WTC11 (cell line): ENCODE measurements around the gene JCHAIN. TPM values are rescaled to one million over a fixed set of nuclear protein-coding genes. Genes with fewer than 3 reads are reported as not detected.

Experiments
- ATAC-seq: fragments of 200-7000 bp; cut with Tn5 transposase; 2 replicates; pipeline ENCODE4 v1.10.0; 2021; ENCODE audit warnings: mild to moderate bottlenecking, moderate library complexity
- CTCF ChIA-PET: fragments of 300-600 bp; sonication (Branson Sonifier 250); formaldehyde crosslinking; loops from one replicate; lab custom pipeline; 2021; ENCODE audit warnings: antibody characterized with exemption; lab: Charles Lee
- POLR2A ChIA-PET: fragments of 350-600 bp; sonication (Branson Sonifier 250); formaldehyde crosslinking; loops from one replicate; lab custom pipeline; 2021; ENCODE audit warnings: antibody characterized with exemption; lab: Charles Lee
- DNase-seq: peaks from one replicate; pipeline ENCODE4 v3.0.0; 2021; ENCODE audit warnings: low spot score
- H3K27ac Mint-ChIP-seq: 2 replicates; pipeline ENCODE4 v1.8.0; 2021; ENCODE audit warnings: mixed read lengths
- H3K27me3 Mint-ChIP-seq: 2 replicates; pipeline ENCODE4 v1.8.0; 2021; ENCODE audit warnings: low read depth, mild to moderate bottlenecking, moderate library complexity, mixed read lengths
- H3K36me3 Mint-ChIP-seq: 2 replicates; pipeline ENCODE4 v1.8.0; 2021; ENCODE audit warnings: mixed read lengths
- H3K4me1 Mint-ChIP-seq: 2 replicates; pipeline ENCODE4 v1.8.0; 2022; ENCODE audit warnings: mixed read lengths
- H3K4me3 Mint-ChIP-seq: 2 replicates; pipeline ENCODE4 v1.8.0; 2021; ENCODE audit warnings: mild to moderate bottlenecking, moderate library complexity, mixed read lengths
- H3K9me3 Mint-ChIP-seq: 2 replicates; pipeline ENCODE4 v1.8.0; 2021; ENCODE audit warnings: mixed read lengths
- CREB1 ChIP-seq: sonication (generic); formaldehyde crosslinking; IDR thresholded peaks from 2 replicates; pipeline ENCODE4 v1.8.0; 2023; ENCODE audit warnings: mild to moderate bottlenecking, missing genetic modification reagents
- ELF4 ChIP-seq: sonication (generic); formaldehyde crosslinking; IDR thresholded peaks from 2 replicates; pipeline ENCODE4 v1.8.1; 2022; ENCODE audit warnings: low read depth, mild to moderate bottlenecking, moderate library complexity, missing genetic modification reagents
- GABPB1 ChIP-seq: sonication (generic); formaldehyde crosslinking; IDR thresholded peaks from 2 replicates; pipeline ENCODE4 v1.8.1; 2023; ENCODE audit warnings: mild to moderate bottlenecking, missing genetic modification reagents
- MYBL2 ChIP-seq: sonication (generic); formaldehyde crosslinking; IDR thresholded peaks from 2 replicates; pipeline ENCODE4 v1.8.1; 2023; ENCODE audit warnings: mild to moderate bottlenecking, moderate library complexity, missing genetic modification reagents
- ZNF317 ChIP-seq: sonication (generic); formaldehyde crosslinking; IDR thresholded peaks from 2 replicates; pipeline ENCODE4 v1.8.1; 2023; ENCODE audit warnings: low read depth, mild to moderate bottlenecking, moderate library complexity, missing genetic modification reagents, borderline replicate concordance
- ZNF416 ChIP-seq: fragments of 250-450 bp; sonication (Bioruptor Pico); IDR thresholded peaks from 2 replicates; pipeline ENCODE4 v1.9.0; 2021; ENCODE audit warnings: mild to moderate bottlenecking, inconsistent platforms
- total RNA-seq: library from RNA; stranded (reverse); gene quantifications from 3 replicates; pipeline ENCODE4 v1.2.3, GENCODE V29; 2021
- TF ChIP-seq, protein P1 (sequence below): sonication (generic); formaldehyde crosslinking; IDR thresholded peaks from 2 replicates; pipeline ENCODE4 v1.8.0; 2022; ENCODE audit warnings: mild to moderate bottlenecking, missing genetic modification reagents
- TF ChIP-seq, protein P2 (sequence below): fragments of 250-450 bp; sonication (Bioruptor Pico); conservative IDR thresholded peaks from 2 replicates; pipeline ENCODE4 v1.9.0; 2021; ENCODE audit warnings: mild to moderate bottlenecking
- TF ChIP-seq, protein P3 (sequence below): sonication (generic); formaldehyde crosslinking; IDR thresholded peaks from 2 replicates; pipeline ENCODE4 v1.8.1; 2023; ENCODE audit warnings: mild to moderate bottlenecking, missing genetic modification reagents, moderate library complexity
- TF ChIP-seq, protein P4 (sequence below): sonication (generic); formaldehyde crosslinking; IDR thresholded peaks from 2 replicates; pipeline ENCODE4 v1.8.0; 2023; ENCODE audit warnings: missing genetic modification reagents
- TF ChIP-seq, protein P5 (sequence below): fragments of 250-450 bp; sonication (Bioruptor Pico); IDR thresholded peaks from 2 replicates; pipeline ENCODE4 v2.1.2; 2022; ENCODE audit warnings: mild to moderate bottlenecking, moderate library complexity
- TF ChIP-seq, protein P6 (sequence below): fragments of 250-450 bp; sonication (Bioruptor Pico); IDR thresholded peaks from 2 replicates; pipeline ENCODE4 v1.9.0; 2021; ENCODE audit warnings: mild to moderate bottlenecking

Gene JCHAIN
- total RNA-seq, 1 experiment from 2014 or later = 0.68 TPM

DNA sequence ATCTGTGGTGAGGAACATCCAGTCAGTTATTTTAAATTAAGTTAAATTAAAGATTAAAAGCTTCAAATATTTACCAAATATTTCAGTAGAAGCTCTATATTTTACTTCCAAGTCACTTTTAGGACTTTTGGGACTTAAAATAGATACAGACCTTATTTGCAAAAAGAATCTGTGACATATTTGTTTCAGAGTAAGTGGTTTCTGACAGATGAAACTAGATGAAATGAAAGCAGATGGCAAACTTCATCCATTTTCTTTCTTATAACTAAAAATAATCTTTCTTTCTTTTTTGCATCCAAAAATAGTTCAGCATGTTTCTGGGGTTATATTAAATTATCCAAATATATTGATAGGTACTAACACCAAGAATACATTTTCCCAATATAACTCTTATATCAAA, 15.4 kb upstream of the JCHAIN start:
- CTCF ChIA-PET = no interaction called here
- Mint-ChIP-seq H3K27ac (no peak overlapping the region), H3K36me3 (no peaks in the 10 kb centered on the region), H3K4me3 (no peak overlapping the region), H3K4me1 (no peaks in the 10 kb centered on the region), H3K27me3 (0 out of 2 replicates have a peak, but pooled peaks cover 3% of the 10 kb centered on the region), H3K9me3 (no peaks in the 10 kb centered on the region)
- no peak for DNase-seq
- ATAC-seq = no peak
- TF ChIP-seq GABPB1 (no peak), CREB1 (CRISPR knock-in tag) (no peak), MYBL2 (no peak), ZNF416 (CRISPR knock-in tag) (no peak)
- TF ChIP-seq, protein P1, sequence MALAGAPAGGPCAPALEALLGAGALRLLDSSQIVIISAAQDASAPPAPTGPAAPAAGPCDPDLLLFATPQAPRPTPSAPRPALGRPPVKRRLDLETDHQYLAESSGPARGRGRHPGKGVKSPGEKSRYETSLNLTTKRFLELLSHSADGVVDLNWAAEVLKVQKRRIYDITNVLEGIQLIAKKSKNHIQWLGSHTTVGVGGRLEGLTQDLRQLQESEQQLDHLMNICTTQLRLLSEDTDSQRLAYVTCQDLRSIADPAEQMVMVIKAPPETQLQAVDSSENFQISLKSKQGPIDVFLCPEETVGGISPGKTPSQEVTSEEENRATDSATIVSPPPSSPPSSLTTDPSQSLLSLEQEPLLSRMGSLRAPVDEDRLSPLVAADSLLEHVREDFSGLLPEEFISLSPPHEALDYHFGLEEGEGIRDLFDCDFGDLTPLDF (CRISPR knock-in tag) = no peak
- TF ChIP-seq, protein P2, sequence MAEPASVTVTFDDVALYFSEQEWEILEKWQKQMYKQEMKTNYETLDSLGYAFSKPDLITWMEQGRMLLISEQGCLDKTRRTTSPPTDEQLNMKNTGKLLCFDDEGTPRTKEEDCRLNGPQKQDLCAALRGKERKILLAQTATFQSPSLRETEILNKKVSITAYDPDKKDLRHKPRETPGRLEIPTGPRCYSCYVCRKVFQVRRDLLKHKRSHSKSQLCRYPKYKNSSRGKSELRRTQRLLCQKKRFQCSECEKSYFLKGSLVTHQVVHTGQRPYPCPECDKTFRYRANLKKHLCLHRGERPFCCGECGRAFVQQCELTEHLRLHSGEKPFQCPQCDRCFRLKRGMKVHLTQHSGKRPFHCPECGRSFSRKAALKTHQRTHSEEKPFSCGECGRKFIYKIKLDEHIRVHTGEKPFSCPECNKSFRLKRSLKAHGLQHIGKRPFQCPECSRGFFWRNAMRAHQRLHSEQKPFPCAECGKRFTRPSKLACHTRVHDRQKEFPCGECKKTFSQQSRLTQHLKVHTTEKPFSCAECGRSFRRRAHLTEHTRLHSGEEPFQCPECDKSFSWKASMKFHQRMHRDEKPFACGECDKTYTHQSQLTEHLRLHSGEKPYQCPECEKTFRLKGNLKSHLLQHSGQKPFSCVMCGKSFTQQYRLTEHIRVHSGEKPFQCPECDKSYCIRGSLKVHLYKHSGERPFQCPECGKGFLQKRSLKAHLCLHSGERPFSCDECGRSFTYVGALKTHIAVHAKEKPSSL (CRISPR knock-in tag) = no peak
- TF ChIP-seq, protein P3, sequence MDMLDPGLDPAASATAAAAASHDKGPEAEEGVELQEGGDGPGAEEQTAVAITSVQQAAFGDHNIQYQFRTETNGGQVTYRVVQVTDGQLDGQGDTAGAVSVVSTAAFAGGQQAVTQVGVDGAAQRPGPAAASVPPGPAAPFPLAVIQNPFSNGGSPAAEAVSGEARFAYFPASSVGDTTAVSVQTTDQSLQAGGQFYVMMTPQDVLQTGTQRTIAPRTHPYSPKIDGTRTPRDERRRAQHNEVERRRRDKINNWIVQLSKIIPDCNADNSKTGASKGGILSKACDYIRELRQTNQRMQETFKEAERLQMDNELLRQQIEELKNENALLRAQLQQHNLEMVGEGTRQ (CRISPR knock-in tag) = no peak
- POLR2A ChIA-PET = interaction anchor here (0.6 kb wide), 1 partner anchor 14 kb away, joined by 5 read pairs; no protein-coding TSS in a partner anchor

DNA sequence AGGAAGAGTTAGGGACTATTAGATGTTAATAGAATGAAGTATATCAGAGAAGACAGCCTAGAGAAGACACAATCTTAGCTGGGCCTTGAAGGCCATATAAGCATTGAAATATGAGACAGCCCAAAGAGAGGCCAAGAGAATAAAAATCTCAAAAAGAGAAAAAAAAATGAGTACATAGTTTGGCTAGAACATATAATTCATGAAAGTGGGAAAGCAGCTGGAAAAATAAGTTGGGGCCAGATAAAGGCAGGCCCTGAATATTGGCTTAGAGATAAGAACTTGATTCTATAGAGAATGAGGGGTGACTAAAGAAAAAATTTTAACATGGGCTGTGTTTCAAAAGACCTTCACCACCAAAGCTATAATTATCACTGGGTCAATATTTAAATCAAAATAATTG, 14.6 kb upstream of the JCHAIN start:
- DNase-seq (no peak), ATAC-seq (no peak)
- Mint-ChIP-seq H3K27me3 (0 out of 2 replicates have a peak, but pooled peaks cover 3% of the 10 kb centered on the region), H3K9me3 (no peaks in the 10 kb centered on the region), H3K27ac (no peak overlapping the region), H3K4me3 (no peak overlapping the region), H3K36me3 (no peaks in the 10 kb centered on the region), H3K4me1 (no peaks in the 10 kb centered on the region)
- CTCF ChIA-PET = interaction anchor here (1.4 kb wide), 1 partner anchor 79 kb away, joined by 3 read pairs; no protein-coding TSS in a partner anchor
- POLR2A ChIA-PET = no interaction called here
- TF ChIP-seq, protein P4, sequence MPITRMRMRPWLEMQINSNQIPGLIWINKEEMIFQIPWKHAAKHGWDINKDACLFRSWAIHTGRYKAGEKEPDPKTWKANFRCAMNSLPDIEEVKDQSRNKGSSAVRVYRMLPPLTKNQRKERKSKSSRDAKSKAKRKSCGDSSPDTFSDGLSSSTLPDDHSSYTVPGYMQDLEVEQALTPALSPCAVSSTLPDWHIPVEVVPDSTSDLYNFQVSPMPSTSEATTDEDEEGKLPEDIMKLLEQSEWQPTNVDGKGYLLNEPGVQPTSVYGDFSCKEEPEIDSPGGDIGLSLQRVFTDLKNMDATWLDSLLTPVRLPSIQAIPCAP (CRISPR knock-in tag) = no peak
- TF ChIP-seq ZNF317 (no peak), ELF4 (no peak), CREB1 (CRISPR knock-in tag) (no peak)
- TF ChIP-seq, protein P5, sequence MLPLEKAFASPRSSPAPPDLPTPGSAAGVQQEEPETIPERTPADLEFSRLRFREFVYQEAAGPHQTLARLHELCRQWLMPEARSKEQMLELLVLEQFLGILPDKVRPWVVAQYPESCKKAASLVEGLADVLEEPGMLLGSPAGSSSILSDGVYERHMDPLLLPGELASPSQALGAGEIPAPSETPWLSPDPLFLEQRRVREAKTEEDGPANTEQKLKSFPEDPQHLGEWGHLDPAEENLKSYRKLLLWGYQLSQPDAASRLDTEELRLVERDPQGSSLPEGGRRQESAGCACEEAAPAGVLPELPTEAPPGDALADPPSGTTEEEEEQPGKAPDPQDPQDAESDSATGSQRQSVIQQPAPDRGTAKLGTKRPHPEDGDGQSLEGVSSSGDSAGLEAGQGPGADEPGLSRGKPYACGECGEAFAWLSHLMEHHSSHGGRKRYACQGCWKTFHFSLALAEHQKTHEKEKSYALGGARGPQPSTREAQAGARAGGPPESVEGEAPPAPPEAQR (CRISPR knock-in tag) = no peak
- TF ChIP-seq, protein P6, sequence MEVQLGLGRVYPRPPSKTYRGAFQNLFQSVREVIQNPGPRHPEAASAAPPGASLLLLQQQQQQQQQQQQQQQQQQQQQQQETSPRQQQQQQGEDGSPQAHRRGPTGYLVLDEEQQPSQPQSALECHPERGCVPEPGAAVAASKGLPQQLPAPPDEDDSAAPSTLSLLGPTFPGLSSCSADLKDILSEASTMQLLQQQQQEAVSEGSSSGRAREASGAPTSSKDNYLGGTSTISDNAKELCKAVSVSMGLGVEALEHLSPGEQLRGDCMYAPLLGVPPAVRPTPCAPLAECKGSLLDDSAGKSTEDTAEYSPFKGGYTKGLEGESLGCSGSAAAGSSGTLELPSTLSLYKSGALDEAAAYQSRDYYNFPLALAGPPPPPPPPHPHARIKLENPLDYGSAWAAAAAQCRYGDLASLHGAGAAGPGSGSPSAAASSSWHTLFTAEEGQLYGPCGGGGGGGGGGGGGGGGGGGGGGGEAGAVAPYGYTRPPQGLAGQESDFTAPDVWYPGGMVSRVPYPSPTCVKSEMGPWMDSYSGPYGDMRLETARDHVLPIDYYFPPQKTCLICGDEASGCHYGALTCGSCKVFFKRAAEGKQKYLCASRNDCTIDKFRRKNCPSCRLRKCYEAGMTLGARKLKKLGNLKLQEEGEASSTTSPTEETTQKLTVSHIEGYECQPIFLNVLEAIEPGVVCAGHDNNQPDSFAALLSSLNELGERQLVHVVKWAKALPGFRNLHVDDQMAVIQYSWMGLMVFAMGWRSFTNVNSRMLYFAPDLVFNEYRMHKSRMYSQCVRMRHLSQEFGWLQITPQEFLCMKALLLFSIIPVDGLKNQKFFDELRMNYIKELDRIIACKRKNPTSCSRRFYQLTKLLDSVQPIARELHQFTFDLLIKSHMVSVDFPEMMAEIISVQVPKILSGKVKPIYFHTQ = no peak
